ENCODE measurements around the gene LYPD3.

Gene LYPD3

GRCh38 chr19:43486412-43486811, 21.0 kb upstream of the LYPD3 start:
- DNase-seq (ENCODE audit: extremely low read depth in 1 of 2, low read depth in 1 of 2), result no peak

DNA sequence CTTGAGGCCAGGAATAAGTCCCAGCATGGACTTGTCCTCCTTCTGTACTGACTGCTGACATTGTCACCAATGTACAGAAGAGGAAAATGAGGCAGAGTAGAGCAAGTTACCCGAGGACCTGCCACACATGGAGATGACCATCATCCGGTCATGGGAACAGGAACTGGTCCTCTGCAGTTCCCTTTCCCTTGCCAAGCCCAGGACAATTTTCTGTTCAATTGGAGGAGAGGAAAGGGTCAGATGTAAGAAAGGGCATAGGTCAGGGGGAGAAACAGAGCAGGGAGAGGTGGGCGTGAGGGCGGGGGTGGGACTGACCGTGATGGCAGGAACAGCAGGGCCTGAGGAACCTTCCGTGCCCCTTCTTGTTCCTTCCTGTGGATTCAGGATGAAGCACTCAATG, 20.5 kb upstream of the LYPD3 start:
- no peak for DNase-seq (ENCODE audit: extremely low read depth in 1 of 2, low read depth in 1 of 2)

GRCh38 chr19:43483281-43483680, 17.9 kb upstream of the LYPD3 start:
- no peak for DNase-seq (ENCODE audit: extremely low read depth in 1 of 2, low read depth in 1 of 2)

GRCh38 chr19:43482193-43482592, 16.8 kb upstream of the LYPD3 start:
- no peak for DNase-seq (ENCODE audit: extremely low read depth in 1 of 2, low read depth in 1 of 2)

DNA sequence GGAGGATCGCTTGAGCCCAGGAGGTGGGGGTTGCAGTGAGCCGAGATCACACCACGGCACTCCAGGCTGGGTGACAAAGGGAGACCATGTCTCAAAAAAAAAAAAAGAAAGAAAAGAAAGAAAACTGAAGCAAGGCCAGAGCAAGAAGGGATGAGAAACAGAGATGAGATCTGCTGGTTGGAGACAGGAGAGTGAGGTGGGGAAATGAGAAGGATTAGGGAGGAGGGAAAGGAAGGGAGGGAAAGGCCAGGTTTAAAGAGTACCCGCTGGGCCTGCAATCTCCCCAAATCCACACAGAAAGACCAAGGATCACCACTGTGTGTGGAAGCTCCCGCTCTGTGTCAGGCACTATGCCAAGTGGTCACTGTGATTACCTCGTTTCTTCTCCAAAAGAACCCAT, 16.3 kb upstream of the LYPD3 start:
- no peak for DNase-seq (ENCODE audit: extremely low read depth in 1 of 2, low read depth in 1 of 2)

DNA sequence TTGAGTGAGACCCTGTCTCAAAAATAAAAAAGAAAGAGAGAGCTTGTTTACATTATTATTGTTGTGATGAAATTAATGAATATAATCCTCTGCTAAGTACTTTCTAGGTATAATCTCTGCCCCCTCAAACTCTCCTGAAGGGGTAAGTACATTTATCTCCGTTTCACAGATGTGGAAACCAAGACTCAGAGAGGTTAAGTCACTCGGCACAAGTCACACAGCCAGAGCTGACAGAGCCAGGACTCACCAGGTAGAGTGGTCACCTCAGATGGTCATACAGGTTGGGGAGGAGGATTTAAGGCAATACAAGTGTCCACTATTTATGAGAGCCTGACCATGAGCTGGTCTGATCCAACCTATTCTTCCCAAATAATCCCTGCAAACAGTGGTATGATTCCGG, 15.2 kb upstream of the LYPD3 start:
- no peak for DNase-seq (ENCODE audit: extremely low read depth in 1 of 2, low read depth in 1 of 2)

- DNase-seq (ENCODE audit: extremely low read depth in 1 of 2, low read depth in 1 of 2), result no peak
Observed at GRCh38 chr19:43479961-43480561, 14.7 kb upstream of the LYPD3 start.

DNA sequence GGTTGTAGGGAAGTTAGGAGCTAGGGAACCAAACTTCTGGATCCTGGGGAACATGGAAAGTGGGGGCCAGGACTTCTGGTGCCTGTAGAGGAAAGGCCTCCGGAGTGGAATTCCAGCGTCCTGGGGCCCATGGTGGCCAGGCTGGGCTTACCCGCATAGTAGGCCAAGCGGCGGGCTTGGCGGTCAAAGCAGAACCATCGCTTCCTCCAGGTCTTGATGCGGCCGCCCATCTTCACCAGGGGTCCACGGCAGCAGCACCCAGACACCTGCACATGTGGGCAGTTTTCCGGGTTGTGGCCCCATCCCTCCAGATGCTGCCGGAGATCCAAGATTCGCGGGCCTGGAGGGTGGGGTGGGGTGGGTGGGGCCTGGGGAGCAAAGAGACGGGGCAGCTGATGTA, 13.8 kb upstream of the LYPD3 start:
- DNase-seq (ENCODE audit: extremely low read depth in 1 of 2, low read depth in 1 of 2), result no peak

DNA sequence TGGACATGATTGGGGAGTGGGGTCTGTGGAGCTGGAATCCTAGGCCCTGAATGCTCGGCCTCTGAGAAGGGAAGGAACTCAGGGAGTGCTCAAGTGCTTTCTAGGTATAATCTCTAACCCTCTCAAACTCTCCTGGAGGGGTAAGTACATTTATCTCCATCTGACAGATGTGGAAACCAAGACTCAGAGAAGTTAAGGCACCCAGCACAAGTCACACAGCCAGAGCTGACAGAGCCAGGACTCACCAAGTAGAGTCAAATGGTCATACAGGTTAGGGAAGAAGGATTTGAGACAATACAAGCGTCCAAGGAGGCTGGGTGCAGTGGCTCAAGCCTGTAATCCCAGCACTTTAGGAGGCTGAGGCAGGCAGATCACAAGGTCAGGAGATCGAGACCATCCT, 12.9 kb upstream of the LYPD3 start:
- DNase-seq (ENCODE audit: extremely low read depth in 1 of 2, low read depth in 1 of 2), result no peak

GRCh38 chr19:43476606-43477005, 11.2 kb upstream of the LYPD3 start:
- no peak for DNase-seq (ENCODE audit: extremely low read depth in 1 of 2, low read depth in 1 of 2)

- DNase-seq (ENCODE audit: extremely low read depth in 1 of 2, low read depth in 1 of 2), result peak; percentile 77 to 88
Observed at GRCh38 chr19:43474986-43475705, 9.7 kb upstream of the LYPD3 start.

DNA sequence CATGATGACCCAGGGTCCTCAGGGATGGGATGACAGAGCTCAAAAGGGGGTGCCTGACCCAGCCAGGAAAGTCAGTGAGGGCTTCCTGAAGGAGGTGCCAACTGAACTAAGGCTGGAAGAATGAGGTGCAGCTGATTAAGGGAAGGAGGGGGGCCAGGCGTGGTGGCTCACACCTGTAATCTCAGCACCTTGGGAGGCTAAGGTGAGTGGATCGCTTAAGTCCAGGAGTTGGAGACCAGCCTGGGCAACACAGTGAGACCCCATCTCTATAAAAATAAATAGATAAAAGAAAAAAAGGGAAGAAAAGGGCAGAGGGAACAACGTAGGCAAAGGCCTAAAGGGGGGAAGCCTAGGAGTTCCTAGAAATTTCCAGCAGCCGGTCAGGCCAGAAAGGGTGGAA, 9.1 kb upstream of the LYPD3 start:
- DNase-seq (ENCODE audit: extremely low read depth in 1 of 2, low read depth in 1 of 2), result no peak

- DNase-seq (ENCODE audit: extremely low read depth in 1 of 2, low read depth in 1 of 2), result no peak
Observed at GRCh38 chr19:43471091-43471490, 5.7 kb upstream of the LYPD3 start.

- DNase-seq (ENCODE audit: extremely low read depth in 1 of 2, low read depth in 1 of 2), result peak in 1 of 2 donors; percentile 62
Observed at GRCh38 chr19:43470288-43470687, 4.9 kb upstream of the LYPD3 start.

DNA sequence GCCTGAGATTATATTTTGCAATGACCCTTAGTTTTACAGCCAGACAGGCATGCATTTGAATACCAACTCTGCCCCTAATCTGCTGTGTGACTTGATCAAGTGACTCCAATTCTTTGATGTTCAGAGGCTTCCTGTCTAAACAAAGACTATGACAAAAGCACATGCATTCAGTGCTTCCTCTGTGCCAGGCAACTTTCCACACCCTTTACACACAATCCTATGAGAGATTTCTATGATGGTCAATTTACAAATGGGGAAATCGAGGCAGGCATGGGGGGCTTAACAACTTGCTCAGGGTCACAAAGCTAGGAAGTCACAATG, 3.7 kb upstream of the LYPD3 start:
- DNase-seq (ENCODE audit: extremely low read depth in 1 of 2, low read depth in 1 of 2), result no peak

- DNase-seq (ENCODE audit: extremely low read depth in 1 of 2, low read depth in 1 of 2), result no peak
Observed at GRCh38 chr19:43468354-43469159, 3.1 kb upstream of the LYPD3 start.

DNA sequence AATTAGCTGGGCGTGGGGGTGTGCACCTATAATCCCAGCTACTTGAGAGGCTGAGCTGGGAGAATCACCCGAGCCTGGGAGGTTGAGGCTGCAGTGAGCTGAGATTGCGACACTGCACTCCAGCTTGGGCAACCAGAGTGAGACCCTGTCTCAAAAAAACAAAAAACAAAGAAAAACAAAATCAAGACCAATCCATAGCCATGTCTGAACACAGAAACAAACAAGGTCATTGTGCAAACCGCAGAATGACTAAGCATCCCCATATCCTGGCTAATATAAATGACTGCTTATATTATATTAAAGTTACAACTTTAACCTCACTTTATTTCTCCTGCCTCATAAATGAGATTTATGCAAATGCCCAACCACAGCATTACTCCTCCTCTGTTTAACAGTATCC, 2.3 kb upstream of the LYPD3 start:
- DNase-seq (ENCODE audit: extremely low read depth in 1 of 2, low read depth in 1 of 2), result no peak

DNA sequence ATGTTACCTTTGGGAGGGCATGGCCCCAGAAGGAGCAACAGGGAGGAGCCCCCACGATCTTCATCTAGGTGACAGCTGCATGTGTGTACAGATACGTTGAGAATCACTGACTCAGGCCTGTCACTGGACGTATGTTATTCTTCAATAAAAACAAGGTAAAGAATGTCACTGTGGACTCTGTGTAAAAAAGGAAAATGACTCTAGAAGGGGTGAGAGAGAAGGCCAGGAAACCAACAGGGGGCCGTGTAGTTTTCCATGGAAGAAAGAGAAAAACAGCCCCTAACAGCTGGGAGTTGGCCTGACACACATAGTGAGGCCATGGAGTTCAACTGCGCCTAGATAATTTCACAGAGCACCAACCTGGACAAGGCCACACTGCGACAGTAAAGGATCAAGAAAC, 1.9 kb upstream of the LYPD3 start:
- DNase-seq (ENCODE audit: extremely low read depth in 1 of 2, low read depth in 1 of 2), result no peak

DNA sequence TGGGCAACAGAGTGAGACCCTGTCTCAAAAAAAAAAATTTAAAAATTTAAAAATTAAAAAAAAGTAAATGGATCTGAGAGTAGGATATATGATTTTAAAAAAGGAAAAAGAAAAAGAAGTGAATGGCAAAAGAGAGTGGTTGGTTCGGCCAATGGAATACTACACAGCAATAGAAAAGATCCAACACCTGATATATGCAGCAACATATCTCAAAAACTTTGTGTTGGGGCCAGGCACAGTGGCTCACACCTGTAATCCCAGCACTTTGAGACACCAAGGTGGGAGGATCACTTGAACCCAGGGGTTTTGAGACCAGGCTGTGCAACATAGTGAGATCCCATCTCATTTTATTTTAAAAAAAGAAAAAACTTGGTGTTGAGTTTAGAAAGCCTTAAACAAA, 1.4 kb upstream of the LYPD3 start:
- no peak for DNase-seq (ENCODE audit: extremely low read depth in 1 of 2, low read depth in 1 of 2)

DNA sequence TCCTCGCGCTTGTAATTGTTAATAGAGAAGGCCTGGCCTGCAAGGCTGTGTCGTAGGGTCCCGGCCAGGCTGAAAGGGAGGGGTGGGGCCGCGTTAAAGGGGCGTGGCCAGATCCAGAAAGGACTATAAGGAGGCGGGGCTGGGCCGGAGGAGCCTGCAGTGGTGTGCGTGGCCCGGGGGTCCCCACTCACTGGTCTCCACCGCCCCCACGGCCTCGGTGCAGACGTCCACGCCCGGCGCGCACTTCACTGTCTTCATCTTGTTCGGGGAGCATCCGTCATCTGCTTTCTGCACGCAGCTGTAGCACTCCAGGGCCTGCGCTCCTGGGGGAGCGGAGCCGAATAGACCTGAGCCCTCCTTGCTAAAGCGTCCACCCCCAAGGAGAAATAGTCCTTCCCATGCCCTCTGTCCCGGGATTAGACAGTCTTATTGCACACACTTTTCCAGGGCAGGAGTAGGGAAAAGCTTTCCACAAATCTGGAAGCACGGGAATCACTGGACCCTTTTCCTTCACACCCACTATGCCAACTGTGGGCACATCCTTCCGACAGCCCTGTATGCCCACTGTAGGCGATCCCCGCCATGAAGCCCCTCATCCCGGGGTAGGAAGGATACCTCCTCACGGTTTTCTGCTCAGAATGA, 1.2 kb downstream of the LYPD3 start:
- no peak for DNase-seq (ENCODE audit: extremely low read depth in 1 of 2, low read depth in 1 of 2)

DNA sequence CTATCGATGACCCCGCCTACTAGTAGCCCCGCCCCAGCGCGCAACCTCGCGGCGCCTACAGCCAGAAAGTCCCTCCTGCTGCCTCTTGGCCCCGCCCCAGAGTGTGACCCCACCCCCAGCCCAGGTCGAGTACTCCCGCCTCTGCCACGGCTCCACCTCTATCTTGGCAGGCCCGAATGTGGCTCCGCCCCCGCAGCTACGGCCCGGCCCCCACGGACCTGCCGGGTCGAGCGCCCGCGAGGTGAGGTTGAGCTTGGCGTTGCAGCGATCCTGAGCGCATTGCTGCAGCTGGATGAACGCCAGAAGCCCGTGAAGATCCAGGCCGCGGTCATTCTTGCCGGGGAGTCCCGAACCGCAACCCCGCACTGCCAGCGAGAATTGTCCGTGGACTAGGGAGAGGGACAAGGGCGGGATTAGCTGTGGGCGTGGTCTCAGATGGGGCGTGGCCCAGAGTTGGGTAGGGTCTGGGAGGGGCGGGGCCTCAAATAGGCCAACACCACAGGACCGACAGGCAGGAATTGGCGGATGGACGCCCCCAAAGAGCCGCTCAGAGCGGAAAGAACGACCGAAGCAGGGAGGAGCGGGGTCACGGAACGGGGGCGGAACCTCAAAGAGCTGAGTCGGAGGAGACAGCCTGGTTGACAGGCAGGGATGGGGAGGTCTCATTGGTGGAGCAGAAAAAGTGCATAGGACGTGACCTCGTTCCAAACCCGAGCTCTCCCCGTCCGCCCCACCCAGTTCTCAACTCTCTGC, 1.9 kb downstream of the LYPD3 start:
- DNase-seq (ENCODE audit: extremely low read depth in 1 of 2, low read depth in 1 of 2), result peak; percentile 97 to 99
